Kidney epithelial cell (primary cell): ENCODE results near the gene CXADR. TPM values are rescaled to one million over a fixed set of nuclear protein-coding genes. Genes with fewer than 3 reads are reported as not detected.

Source experiments
- DNase-seq: peaks from one replicate; pipeline ENCODE4 v3.0.0-alpha.2; 2010; ENCODE audit warnings: low read depth
- H3K27me3 ChIP-seq: 2 replicates; pipeline ENCODE4 v1.6.0; 2011; ENCODE audit warnings: low read length; ENCODE audit not compliant: control insufficient read depth, insufficient read depth
- H3K36me3 ChIP-seq: 2 replicates; pipeline ENCODE4 v1.5.1; 2011; ENCODE audit warnings: low read length; ENCODE audit not compliant: control insufficient read depth, insufficient read depth
- H3K4me3 ChIP-seq: 2 replicates; pipeline ENCODE4 v1.5.1; 2011; ENCODE audit warnings: low read depth, mild to moderate bottlenecking, control low read depth, low read length
- total RNA-seq: library from RNA; depleted of rRNA; stranded (reverse); fragments of >200 nt; gene quantifications from 2 replicates; pipeline ENCODE4 v1.2.3, GENCODE V29; 2015
- TF ChIP-seq, protein P1 (sequence below): IDR thresholded peaks from 2 replicates; pipeline ENCODE4 v1.5.1; 2011; ENCODE audit warnings: mild to moderate bottlenecking, moderate library complexity, low read length, control low read depth, inconsistent platforms; ENCODE audit not compliant: insufficient read depth, poor library complexity, severe bottlenecking

CXADR gene
- total RNA-seq, 1 donor from 2014 or later = 40.5 TPM

DNA sequence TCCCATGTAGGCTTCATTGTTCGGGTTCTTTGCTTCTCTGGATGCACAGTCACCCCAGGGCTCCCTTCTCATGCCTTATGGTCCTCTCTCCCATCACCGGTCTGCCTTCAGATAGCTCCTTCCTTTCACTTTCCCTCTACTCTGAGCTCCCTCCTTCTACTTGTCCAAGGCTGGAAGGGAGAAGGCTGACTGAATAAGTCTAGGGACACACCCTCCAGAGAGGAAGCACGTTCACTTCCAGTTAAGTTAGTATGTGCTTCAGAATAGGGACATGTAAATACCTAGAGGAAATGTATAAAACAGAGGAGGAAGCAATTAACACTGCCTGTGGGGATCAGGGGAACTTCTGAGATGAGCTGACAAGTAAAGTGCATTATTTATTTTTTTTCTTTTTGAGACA lies 23.5 kb downstream of the CXADR start:
- no peak for DNase-seq
- Histone ChIP-seq H3K27me3 (no peaks in the 10 kb centered on the region), H3K36me3 (no peaks in the 10 kb centered on the region), H3K4me3 (no peak overlapping the region)
- TF ChIP-seq, protein P1, sequence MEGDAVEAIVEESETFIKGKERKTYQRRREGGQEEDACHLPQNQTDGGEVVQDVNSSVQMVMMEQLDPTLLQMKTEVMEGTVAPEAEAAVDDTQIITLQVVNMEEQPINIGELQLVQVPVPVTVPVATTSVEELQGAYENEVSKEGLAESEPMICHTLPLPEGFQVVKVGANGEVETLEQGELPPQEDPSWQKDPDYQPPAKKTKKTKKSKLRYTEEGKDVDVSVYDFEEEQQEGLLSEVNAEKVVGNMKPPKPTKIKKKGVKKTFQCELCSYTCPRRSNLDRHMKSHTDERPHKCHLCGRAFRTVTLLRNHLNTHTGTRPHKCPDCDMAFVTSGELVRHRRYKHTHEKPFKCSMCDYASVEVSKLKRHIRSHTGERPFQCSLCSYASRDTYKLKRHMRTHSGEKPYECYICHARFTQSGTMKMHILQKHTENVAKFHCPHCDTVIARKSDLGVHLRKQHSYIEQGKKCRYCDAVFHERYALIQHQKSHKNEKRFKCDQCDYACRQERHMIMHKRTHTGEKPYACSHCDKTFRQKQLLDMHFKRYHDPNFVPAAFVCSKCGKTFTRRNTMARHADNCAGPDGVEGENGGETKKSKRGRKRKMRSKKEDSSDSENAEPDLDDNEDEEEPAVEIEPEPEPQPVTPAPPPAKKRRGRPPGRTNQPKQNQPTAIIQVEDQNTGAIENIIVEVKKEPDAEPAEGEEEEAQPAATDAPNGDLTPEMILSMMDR = no peak

DNA sequence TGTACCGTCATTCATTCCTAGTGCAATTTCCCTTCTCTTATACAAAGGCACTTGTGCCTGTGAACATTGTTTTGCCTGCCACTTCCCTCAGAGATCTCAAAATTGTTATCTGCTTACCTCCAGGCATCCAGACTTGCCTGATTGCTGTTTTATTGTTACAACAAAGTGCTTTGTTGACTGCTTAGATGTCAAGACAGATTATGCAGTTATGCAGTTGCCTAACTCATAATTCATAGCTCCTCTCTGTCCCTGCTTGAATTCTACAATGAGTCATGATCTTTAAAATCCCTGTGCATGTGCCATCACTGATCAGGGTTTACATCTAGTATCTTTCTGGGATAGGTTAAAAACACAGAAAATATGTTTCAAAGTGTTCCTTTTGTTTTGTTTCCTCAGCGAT lies 24.5 kb downstream of the CXADR start:
- TF ChIP-seq, protein P1 = no peak

DNA sequence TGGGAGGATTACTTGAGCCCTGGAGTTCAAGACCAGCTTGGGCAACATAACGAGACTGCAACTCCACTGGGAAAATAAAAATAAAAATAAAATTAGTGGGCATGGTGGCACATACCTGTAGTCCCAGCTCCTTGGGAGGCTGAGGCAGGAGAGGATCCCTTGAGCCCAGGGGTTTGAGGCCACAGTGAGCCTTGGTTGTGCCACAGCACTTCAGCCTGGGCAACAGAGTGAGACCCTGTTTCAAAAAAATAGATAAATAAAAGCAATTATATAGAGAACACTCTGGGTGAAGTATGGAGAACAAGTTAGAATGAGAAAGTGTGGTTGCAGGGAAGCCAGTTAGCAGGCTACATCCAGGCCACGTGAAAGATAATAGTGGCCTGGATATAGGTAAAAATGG lies 25.7 kb downstream of the CXADR start:
- Histone ChIP-seq H3K27me3 (no peaks in the 10 kb centered on the region), H3K4me3 (no peak overlapping the region), H3K36me3 (no peaks in the 10 kb centered on the region)
- TF ChIP-seq, protein P1 = no peak
- DNase-seq = no peak

More for the DNA sequence above, 24.5 kb downstream of the CXADR start:
- Histone ChIP-seq H3K27me3 (no peaks in the 10 kb centered on the region), H3K4me3 (no peak overlapping the region), H3K36me3 (no peaks in the 10 kb centered on the region)
- no peak for DNase-seq

DNA sequence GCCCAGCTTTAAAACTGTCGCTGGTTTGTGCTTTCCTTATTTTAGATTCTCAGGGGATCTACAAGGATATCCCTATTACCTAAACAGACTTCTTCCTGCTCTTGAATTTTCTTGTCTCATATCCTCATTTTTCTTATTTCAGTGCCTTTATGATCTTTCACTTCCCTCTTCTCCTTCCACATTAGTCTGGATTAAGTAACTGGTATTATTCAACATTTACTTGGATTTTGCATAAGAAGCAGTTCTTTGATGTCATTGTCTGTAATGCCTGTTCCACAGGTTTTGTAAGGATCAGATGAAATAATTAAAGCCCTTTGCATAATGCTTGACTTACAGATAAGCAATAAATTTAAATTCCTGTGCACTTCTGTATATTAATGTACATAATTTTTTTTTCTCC lies 26.5 kb downstream of the CXADR start:
- no peak for DNase-seq
- TF ChIP-seq, protein P1 = no peak
- H3K4me3 ChIP-seq = no peak overlapping the region
- no peaks in the 10 kb centered on the region for H3K36me3 ChIP-seq
- H3K27me3 ChIP-seq = no peaks in the 10 kb centered on the region

DNA sequence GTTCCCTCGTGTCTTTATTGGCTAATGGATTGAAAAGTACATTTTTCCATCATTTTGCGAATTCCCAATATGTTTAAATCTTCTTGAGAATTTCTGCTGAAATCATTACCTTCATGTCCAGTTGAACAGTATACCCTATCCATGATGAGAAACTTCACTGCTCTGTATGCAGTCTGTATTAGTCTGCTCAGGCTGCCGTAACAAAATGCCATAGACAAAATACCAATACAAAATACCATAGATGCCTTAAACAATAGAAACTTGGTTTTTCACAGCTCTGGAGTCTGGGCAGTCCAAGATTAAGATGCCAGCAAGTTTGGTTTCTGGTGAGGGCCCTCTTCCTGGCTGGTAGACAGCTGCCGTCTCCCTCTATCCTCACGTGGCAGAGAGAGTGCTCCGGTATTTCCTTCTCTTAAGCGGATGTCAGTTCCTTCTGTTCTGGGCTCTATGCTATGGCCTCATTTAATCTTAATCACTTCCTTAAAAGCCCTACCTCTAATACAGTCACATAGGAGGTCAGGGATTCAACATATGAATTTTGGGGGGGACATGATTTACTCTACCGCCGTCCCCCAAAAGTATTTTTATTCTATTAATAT lies 27.0 kb downstream of the CXADR start:
- Histone ChIP-seq H3K36me3 (no peaks in the 10 kb centered on the region), H3K27me3 (no peaks in the 10 kb centered on the region), H3K4me3 (no peak overlapping the region)
- DNase-seq = no peak
- TF ChIP-seq, protein P1 = no peak

DNA sequence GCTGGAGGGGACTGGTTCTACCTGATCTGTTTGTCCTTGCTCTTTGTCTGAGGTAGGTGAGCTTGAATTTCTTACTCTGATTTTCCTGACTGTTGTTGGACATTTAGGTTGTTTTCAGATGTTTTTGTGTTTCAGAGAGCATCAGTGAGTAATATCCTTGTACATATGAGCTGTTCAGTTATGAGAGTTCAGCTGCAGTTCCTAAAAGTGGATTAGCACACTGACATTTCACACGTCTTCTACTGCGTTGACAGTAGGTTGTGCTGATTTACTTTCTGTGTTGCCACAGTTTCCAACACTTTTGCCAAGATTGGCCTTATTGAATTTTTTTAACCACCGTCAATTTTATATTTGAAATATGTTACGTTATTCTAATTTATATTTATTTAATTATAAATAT lies 27.7 kb downstream of the CXADR start:
- no peaks in the 10 kb centered on the region for H3K27me3 ChIP-seq
- no peak for DNase-seq
- H3K4me3 ChIP-seq = no peak overlapping the region
- H3K36me3 ChIP-seq = no peaks in the 10 kb centered on the region
- TF ChIP-seq, protein P1 = no peak
